AG10803 (cell line): ENCODE measurements around the gene C1R.
A peak's percentile ranks its signal among the peaks of the same experiment; 100 is the strongest.

ENCODE experiments used
- DNase-seq: peaks from one replicate; pipeline ENCODE4 v3.0.0; 2010; ENCODE audit warnings: low read depth
- H3K4me3 ChIP-seq: 2 replicates; pipeline ENCODE4 v1.5.1; 2011; ENCODE audit warnings: mild to moderate bottlenecking, low read length, control low read depth
- CTCF ChIP-seq: conservative IDR thresholded peaks from 2 replicates; pipeline ENCODE4 v1.5.1; 2011; ENCODE audit warnings: mild to moderate bottlenecking, low read length, control low read depth, inconsistent platforms

Gene C1R

GRCh38 chr12:7092229-7092985 lies at the start of gene C1R:
C1R (minus strand) TSS chr12:7092445; CDS start chr12:7092388, 57 bp downstream.
- TF ChIP-seq CTCF = peak; percentile 89
- peak; percentile 90 for DNase-seq

GRCh38 chr12:7141351-7142005 lies 49.2 kb upstream of the C1R start:
- H3K4me3 ChIP-seq = no peak overlapping the region
- TF ChIP-seq CTCF = no peak
- no peak for DNase-seq

More at GRCh38 chr12:7092229-7092985, at the start of gene C1R:
- peak within 1 kb of the TSS; percentile 97 for H3K4me3 ChIP-seq

- H3K4me3 ChIP-seq = no peak overlapping the region
- TF ChIP-seq CTCF = no peak
- DNase-seq = no peak
Observed at GRCh38 chr12:7139200-7139599, 47.0 kb upstream of the C1R start.

GRCh38 chr12:7137908-7138307 lies 45.7 kb upstream of the C1R start:
- no peak for DNase-seq

GRCh38 chr12:7136676-7137075 lies 44.4 kb upstream of the C1R start:
- no peak overlapping the region for H3K4me3 ChIP-seq
- no peak for DNase-seq
- no peak for TF ChIP-seq CTCF

More at GRCh38 chr12:7137908-7138307, 45.7 kb upstream of the C1R start:
- no peak overlapping the region for H3K4me3 ChIP-seq
- TF ChIP-seq CTCF = no peak

- no peak for DNase-seq
- no peak for TF ChIP-seq CTCF
- no peak overlapping the region for H3K4me3 ChIP-seq
Observed at GRCh38 chr12:7136071-7136470, 43.8 kb upstream of the C1R start.
